Dendritic cell treated with granulocyte-macrophage colony-stimulating factor and Interleukin-4, amounts not matched to agents 40 ng/mL and 50 ng/mL, for 4 days (primary cell): ENCODE results near the gene SIGLEC15.
A peak's percentile ranks its signal among the peaks of the same experiment; 100 is the strongest.

Experiments
- H3K27ac Mint-ChIP-seq: one replicate; pipeline ENCODE4 v1.8.0; 2022; ENCODE audit warnings: mild to moderate bottlenecking, mixed read lengths
- H3K27me3 Mint-ChIP-seq: one replicate; pipeline ENCODE4 v1.8.0; 2022; ENCODE audit warnings: mild to moderate bottlenecking, mixed read lengths
- H3K36me3 Mint-ChIP-seq: one replicate; pipeline ENCODE4 v1.8.0; 2022; ENCODE audit warnings: low read depth, mixed read lengths
- H3K4me1 Mint-ChIP-seq: one replicate; pipeline ENCODE4 v1.8.0; 2022; ENCODE audit warnings: low read depth, mixed read lengths
- H3K4me3 Mint-ChIP-seq: one replicate; pipeline ENCODE4 v1.8.0; 2022; ENCODE audit warnings: mild to moderate bottlenecking, moderate library complexity, mixed read lengths
- H3K9me3 Mint-ChIP-seq: one replicate; pipeline ENCODE4 v1.8.0; 2022; ENCODE audit warnings: mixed read lengths
- intact Hi-C: fragments of 100-400 bp; cut with micrococcal nuclease; formaldehyde crosslinking; loops from one replicate; pipeline ENCODE4 v1.15.0; 2022

SIGLEC15 gene

DNA sequence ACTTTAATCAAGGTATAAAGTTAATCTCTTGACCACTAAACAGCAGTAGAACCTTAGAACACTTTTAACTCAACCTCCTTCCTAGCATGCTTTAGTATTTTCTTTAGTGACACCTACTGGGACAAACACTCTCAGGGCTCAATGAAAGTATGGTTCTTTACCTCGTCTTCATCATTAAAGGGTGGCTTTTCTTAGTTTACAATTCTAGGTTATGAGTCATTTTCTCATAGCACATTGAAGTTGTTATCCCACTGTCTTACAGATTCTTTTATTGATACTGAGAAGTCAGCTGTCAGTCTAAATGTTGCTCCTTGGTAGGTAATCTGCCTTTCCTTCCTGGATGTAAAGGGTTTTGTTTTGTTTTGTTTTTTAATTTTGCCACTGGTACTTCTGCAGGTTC lies 38.0 kb downstream of the SIGLEC15 start:
- H3K36me3 Mint-ChIP-seq = peaks cover 96% of the 10 kb centered on the region
- H3K27me3 Mint-ChIP-seq = no peaks in the 10 kb centered on the region
- no peaks in the 10 kb centered on the region for H3K9me3 Mint-ChIP-seq
- intact Hi-C loops = no loop called here
- H3K4me1 Mint-ChIP-seq = no peaks in the 10 kb centered on the region
- H3K4me3 Mint-ChIP-seq = no peak overlapping the region
- H3K27ac Mint-ChIP-seq = no peak overlapping the region

- intact Hi-C loops = no loop called here
- H3K4me3 Mint-ChIP-seq = no peak overlapping the region
- H3K27ac Mint-ChIP-seq = no peak overlapping the region
- no peaks in the 10 kb centered on the region for H3K9me3 Mint-ChIP-seq
- peaks cover 96% of the 10 kb centered on the region for H3K36me3 Mint-ChIP-seq
- no peaks in the 10 kb centered on the region for H3K27me3 Mint-ChIP-seq
- H3K4me1 Mint-ChIP-seq = no peaks in the 10 kb centered on the region
Observed at GRCh38 chr18:45864081-45864480, 38.6 kb downstream of the SIGLEC15 start.

GRCh38 chr18:45865466-45865865 lies 40.0 kb downstream of the SIGLEC15 start:
- Mint-ChIP-seq H3K9me3 (no peaks in the 10 kb centered on the region), H3K36me3 (peaks cover 96% of the 10 kb centered on the region), H3K4me1 (no peaks in the 10 kb centered on the region), H3K4me3 (no peak overlapping the region), H3K27ac (no peak overlapping the region), H3K27me3 (no peaks in the 10 kb centered on the region)
- intact Hi-C loops = no loop called here

DNA sequence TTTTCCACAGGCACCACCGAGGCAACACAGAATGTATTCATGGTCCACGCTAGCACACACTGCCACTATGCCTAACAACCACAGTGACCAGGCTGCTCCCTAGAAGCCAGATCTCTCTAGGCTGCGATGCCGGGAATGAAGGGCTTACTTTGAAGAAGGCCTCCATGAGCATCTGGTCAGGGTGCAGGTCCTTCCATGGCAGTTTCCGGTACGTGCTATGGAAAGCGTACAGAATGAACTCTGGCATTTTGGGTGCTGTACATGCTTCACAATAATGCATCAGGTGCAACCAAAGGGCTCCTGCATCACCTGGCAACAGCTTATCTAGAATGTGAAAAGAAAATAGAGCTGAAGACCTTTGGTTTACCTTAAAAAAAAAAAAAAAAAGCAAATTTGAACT lies 44.9 kb downstream of the SIGLEC15 start:
- no peaks in the 10 kb centered on the region for H3K27me3 Mint-ChIP-seq
- no peaks in the 10 kb centered on the region for H3K9me3 Mint-ChIP-seq
- H3K4me3 Mint-ChIP-seq = no peak overlapping the region
- no peak overlapping the region for H3K27ac Mint-ChIP-seq
- peaks cover 100% of the 10 kb centered on the region for H3K36me3 Mint-ChIP-seq
- intact Hi-C loops = no loop called here
- peaks cover 7% of the 10 kb centered on the region for H3K4me1 Mint-ChIP-seq

DNA sequence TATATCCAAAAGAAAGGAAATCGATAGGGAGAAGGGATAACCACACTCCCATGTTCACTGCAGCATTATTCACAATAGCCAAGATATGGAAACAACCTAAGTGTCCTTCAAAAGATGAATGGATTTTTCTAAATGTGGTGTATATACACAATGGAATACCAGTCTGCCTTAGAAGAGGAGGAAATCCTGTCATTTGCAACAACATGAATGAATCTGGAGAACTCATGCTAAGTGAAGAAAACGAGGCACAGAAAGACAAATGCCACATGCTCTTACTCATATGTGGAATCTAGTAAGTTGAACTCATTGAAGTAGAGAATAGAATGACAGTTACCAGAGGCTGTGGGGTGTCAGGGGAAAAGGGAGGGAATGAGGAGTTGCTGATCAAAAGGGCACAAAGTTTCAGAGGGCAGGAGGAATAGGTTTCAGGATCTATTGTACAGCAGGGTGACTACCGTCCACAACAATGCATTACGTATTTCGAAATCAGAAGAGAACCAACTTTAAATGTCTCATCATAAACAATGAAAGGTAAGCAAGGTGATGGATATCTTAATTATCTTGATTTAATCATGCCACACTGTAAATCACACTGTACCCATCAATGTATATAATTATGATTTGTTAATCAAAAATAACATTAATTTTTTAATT lies 46.1 kb downstream of the SIGLEC15 start:
- Mint-ChIP-seq H3K27me3 (no peaks in the 10 kb centered on the region), H3K9me3 (no peaks in the 10 kb centered on the region), H3K27ac (no peak overlapping the region), H3K4me1 (peaks cover 9% of the 10 kb centered on the region), H3K36me3 (peaks cover 96% of the 10 kb centered on the region), H3K4me3 (no peak overlapping the region)
- intact Hi-C loops = no loop called here

- Mint-ChIP-seq H3K27me3 (no peaks in the 10 kb centered on the region), H3K9me3 (no peaks in the 10 kb centered on the region), H3K4me3 (no peak overlapping the region), H3K27ac (no peak overlapping the region), H3K36me3 (peaks cover 92% of the 10 kb centered on the region), H3K4me1 (peaks cover 9% of the 10 kb centered on the region)
- intact Hi-C loops = no loop called here
Observed at GRCh38 chr18:45874491-45875184, 49.2 kb downstream of the SIGLEC15 start.

DNA sequence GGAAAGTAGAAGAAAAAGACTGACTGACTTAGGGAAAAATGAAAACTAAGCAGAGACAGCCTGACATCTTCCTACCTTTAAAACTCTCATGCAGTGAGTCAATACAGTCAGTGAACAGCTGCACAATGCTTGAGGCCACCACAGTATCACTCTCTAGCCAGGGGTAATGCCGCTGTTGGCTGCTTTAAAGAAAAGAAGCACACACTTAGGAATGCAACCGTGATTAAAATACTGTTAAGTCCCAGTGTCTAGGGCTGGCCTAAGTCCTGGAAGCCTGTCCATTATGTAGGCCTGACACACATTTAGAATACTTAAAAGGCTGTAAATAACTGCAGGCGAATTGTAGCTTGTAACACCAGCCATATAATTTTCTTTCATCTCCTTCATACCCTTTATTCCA lies 50.7 kb downstream of the SIGLEC15 start:
- peaks cover 89% of the 10 kb centered on the region for H3K36me3 Mint-ChIP-seq
- H3K4me3 Mint-ChIP-seq = no peak overlapping the region
- intact Hi-C loops = no loop called here
- H3K4me1 Mint-ChIP-seq = peaks cover 9% of the 10 kb centered on the region
- no peaks in the 10 kb centered on the region for H3K27me3 Mint-ChIP-seq
- H3K27ac Mint-ChIP-seq = no peak overlapping the region
- no peaks in the 10 kb centered on the region for H3K9me3 Mint-ChIP-seq

DNA sequence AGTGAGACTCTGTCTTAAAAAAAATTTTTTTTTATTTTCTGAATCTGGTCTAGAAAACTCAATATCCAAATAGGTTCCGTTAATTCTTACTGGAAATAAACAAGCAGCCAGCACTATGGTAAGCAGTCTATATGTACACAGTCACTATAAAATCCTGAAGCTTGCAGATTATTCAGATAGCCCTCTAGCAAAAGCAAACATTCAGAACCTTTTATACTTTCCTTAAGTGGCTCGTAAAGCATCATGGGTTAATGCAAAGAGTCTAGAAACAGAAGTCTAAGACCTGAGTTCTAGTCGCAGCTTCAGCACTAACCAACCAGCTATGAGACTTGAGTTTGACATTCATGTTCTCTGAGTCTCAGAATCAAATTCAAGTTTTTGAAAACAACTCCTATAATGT lies 51.9 kb downstream of the SIGLEC15 start:
- no peaks in the 10 kb centered on the region for H3K27me3 Mint-ChIP-seq
- peaks cover 86% of the 10 kb centered on the region for H3K36me3 Mint-ChIP-seq
- intact Hi-C loops = no loop called here
- no peaks in the 10 kb centered on the region for H3K9me3 Mint-ChIP-seq
- no peak overlapping the region for H3K4me3 Mint-ChIP-seq
- peaks cover 9% of the 10 kb centered on the region for H3K4me1 Mint-ChIP-seq
- H3K27ac Mint-ChIP-seq = no peak overlapping the region

GRCh38 chr18:45879681-45880655 lies 54.5 kb downstream of the SIGLEC15 start:
- H3K4me3 Mint-ChIP-seq = no peak overlapping the region
- no peaks in the 10 kb centered on the region for H3K27me3 Mint-ChIP-seq
- peaks cover 7% of the 10 kb centered on the region for H3K4me1 Mint-ChIP-seq
- no peaks in the 10 kb centered on the region for H3K9me3 Mint-ChIP-seq
- no peak overlapping the region for H3K27ac Mint-ChIP-seq
- peaks cover 73% of the 10 kb centered on the region for H3K36me3 Mint-ChIP-seq
- intact Hi-C loops = loop anchor here (1.0 kb wide), 3 partner anchors 157 to 215 kb away; no protein-coding TSS in a partner anchor

DNA sequence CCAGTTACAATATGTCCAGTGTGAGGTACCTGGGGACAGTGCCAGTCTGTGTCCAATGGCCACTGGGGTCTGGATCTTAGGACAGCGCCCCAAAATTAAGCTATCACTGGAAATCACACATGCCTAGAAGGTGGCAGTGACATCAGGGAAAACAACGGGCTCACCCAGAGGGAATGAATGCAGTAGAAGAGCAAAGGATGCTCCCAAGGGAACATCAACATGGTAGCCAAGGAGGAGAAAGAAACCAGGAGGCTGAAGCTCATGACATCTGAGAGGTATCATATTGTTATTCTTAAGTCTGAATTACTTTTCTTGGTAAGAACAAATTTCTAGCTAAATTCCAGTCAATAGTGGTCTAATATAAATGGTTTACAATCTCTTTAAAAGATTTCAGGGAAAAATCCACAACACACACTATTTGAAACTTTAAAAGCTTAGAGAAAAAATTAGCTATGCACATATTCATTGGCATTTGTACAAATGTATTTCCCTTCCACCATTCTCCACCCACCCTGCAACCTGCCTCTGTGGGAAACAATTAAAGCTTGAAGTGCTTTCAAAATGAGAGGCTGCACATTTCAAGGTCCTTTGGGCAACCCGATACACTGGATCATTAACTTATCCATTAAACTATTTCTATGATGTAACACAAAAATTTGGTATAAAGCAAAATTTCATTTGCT lies 55.5 kb downstream of the SIGLEC15 start:
- peaks cover 64% of the 10 kb centered on the region for H3K36me3 Mint-ChIP-seq
- H3K9me3 Mint-ChIP-seq = no peaks in the 10 kb centered on the region
- H3K27ac Mint-ChIP-seq = no peak overlapping the region
- intact Hi-C loops = loop anchor here (1.0 kb wide), 3 partner anchors 158 to 216 kb away; no protein-coding TSS in a partner anchor
- no peak overlapping the region for H3K4me3 Mint-ChIP-seq
- no peaks in the 10 kb centered on the region for H3K27me3 Mint-ChIP-seq
- no peaks in the 10 kb centered on the region for H3K4me1 Mint-ChIP-seq

DNA sequence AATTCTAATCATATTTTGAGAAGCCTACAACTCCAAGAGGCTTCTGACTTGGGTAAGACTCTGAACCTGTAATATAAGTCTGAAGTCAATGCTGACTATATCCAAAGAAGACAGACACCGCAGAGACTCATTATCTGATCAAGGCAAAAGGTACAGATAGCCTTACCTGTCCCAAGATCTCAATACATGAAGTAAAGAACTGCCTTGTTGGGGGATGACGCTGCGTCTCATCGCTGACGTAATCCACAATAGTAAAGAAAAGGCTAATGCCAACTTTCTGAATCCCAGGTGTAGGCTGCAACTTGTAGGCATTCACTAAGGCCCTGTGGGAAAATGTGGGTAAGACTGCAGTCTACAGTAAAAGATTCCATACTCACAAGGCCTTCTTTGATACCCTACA lies 62.1 kb downstream of the SIGLEC15 start:
- no peaks in the 10 kb centered on the region for H3K9me3 Mint-ChIP-seq
- H3K27ac Mint-ChIP-seq = no peak overlapping the region
- intact Hi-C loops = no loop called here
- no peak overlapping the region for H3K4me3 Mint-ChIP-seq
- H3K36me3 Mint-ChIP-seq = peaks cover 53% of the 10 kb centered on the region
- H3K27me3 Mint-ChIP-seq = no peaks in the 10 kb centered on the region
- peaks cover 19% of the 10 kb centered on the region for H3K4me1 Mint-ChIP-seq

DNA sequence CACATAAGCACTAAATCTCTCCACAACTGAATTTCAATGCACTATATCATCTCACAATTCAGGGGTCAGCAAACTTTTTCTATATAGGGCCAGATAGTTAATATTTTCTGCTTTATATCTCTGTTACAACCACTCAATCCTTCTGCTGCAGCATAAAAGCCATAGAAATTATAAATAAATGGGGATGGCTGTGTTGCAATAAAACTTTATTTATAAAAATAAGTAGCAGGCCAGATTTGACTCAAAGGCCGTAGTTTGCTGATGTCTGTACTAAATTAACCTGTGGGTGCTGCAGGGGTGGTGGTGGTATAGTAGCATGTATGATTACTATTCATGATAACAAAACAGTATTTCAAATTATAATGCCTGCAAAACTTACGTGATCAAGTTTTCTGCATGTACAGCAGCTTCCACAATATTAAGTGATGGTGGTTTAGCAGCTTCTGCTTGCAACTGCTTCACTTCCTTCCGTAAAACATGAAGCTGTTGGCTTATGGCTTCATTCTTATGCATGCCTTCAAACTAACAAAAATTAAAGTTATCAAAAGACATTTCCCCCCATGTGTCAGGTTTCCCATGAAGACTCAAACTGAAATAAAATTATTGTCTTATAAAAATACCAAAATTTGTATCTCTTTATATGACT lies 64.1 kb downstream of the SIGLEC15 start:
- H3K27me3 Mint-ChIP-seq = no peaks in the 10 kb centered on the region
- H3K36me3 Mint-ChIP-seq = peaks cover 55% of the 10 kb centered on the region
- H3K9me3 Mint-ChIP-seq = no peaks in the 10 kb centered on the region
- H3K27ac Mint-ChIP-seq = peak overlapping the region; percentile 60
- H3K4me3 Mint-ChIP-seq = no peak overlapping the region
- H3K4me1 Mint-ChIP-seq = peaks cover 19% of the 10 kb centered on the region
- intact Hi-C loops = no loop called here

- Mint-ChIP-seq H3K27me3 (no peaks in the 10 kb centered on the region), H3K4me3 (no peak overlapping the region), H3K27ac (peak overlapping the region; percentile 60), H3K36me3 (peaks cover 65% of the 10 kb centered on the region), H3K9me3 (no peaks in the 10 kb centered on the region), H3K4me1 (peaks cover 19% of the 10 kb centered on the region)
- intact Hi-C loops = no loop called here
Observed at GRCh38 chr18:45890606-45891005, 65.1 kb downstream of the SIGLEC15 start.
